Stimulated activated CD4-positive, alpha-beta T cell treated with anti-CD3 and anti-CD28 coated beads, Interleukin-1b, Interleukin-23, amount 100 ng/mL, for 4 hours (primary cell): ENCODE results near the gene FERMT2.

Experiments
- DNase-seq, 2 donors: peaks; one replicate each; pipeline ENCODE4 v3.0.0-alpha.2; 2020; ENCODE audit warnings: low read depth in 2 of 2

Gene FERMT2

GRCh38 chr14:52862632-52863333, 88.1 kb downstream of the FERMT2 start:
- DNase-seq, result no peak

DNA sequence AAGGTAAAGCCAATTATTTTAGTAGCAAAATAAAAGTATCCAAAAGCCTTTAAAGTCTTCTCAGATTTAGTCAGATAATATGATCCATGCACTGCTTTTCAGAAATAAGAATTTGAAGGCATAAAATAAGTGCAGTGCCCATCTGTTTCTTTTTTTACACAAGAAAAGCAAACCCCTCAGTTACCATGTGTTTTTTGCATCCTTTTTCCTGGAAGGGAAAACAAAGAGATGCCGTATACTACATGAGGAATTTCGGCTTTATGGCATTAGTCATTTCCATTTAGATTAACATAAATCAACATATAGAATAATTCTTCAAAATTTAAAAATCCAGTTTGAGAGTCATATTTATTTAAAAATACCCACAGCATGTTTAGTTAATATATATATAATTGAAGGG, 89.4 kb downstream of the FERMT2 start:
- no peak for DNase-seq

GRCh38 chr14:52860910-52861309, 89.9 kb downstream of the FERMT2 start:
- DNase-seq, result no peak

- DNase-seq, result no peak
Observed at GRCh38 chr14:52860209-52860608, 90.6 kb downstream of the FERMT2 start.

- no peak for DNase-seq
Observed at GRCh38 chr14:52856139-52856538, 94.7 kb downstream of the FERMT2 start.

- DNase-seq, result no peak
Observed at GRCh38 chr14:52853522-52853854, 97.4 kb downstream of the FERMT2 start.

DNA sequence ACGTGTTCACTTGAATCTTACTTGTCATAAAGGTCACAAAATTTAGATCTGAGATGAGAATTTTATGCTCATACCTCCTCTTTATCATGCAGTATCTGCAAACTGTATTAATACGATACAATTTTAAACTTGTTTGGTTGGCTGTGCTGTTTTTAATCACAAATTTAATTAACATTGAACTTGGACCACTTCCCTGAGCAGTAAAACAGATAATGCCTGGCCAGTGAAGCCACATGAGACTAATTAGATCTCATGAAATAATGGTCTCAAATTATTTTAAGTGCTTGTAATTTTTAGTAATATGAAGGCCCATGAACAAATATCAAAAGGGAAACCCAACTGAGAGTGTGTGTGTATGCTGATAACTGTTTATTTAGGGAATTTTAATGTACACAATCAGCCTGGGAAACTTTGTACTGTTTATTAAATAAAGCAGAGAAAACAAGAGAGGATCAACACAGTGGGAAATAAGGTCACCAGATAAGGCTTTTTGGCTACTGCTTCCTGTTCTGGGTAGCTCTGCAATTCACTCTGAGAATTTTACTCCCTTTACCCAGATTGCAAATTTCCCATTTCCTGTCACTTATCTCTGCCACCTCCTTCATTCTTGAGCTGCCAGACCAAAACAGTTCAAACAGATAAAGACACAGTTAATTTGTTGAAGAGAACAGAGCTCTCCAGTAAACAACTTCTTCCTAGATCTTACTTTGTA, 97.9 kb downstream of the FERMT2 start:
- DNase-seq, result no peak

- no peak for DNase-seq
Observed at GRCh38 chr14:52850451-52850909, 100.4 kb downstream of the FERMT2 start.

DNA sequence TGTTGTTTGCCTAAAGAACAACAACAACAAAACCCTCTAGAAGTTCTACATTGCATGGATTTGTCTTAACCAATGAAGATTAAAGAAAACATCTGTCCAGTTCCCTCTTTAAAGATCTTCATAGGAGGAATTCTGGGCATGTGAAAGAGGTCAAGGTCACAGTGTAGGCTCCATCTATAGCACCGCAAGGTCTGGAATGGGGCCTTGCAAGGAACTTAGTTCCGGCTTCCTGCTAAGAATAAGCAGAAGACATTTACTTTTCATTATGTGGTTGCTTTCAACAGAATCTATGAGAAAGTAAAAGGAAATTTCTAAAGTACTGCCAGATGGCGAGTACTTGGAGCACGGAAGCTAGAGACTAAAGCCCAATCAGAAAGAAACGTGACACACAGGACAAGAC, 102.2 kb downstream of the FERMT2 start:
- no peak for DNase-seq

GRCh38 chr14:52846591-52846990, 104.3 kb downstream of the FERMT2 start:
- no peak for DNase-seq

GRCh38 chr14:52845081-52845480, 105.8 kb downstream of the FERMT2 start:
- DNase-seq, result no peak

GRCh38 chr14:52844262-52845060, 106.4 kb downstream of the FERMT2 start:
- no peak for DNase-seq

- no peak for DNase-seq
Observed at GRCh38 chr14:52840877-52841276, 110.0 kb downstream of the FERMT2 start.

- DNase-seq, result no peak
Observed at GRCh38 chr14:52837451-52837850, 113.4 kb downstream of the FERMT2 start.

GRCh38 chr14:52836063-52836462, 114.8 kb downstream of the FERMT2 start:
- DNase-seq, result no peak

DNA sequence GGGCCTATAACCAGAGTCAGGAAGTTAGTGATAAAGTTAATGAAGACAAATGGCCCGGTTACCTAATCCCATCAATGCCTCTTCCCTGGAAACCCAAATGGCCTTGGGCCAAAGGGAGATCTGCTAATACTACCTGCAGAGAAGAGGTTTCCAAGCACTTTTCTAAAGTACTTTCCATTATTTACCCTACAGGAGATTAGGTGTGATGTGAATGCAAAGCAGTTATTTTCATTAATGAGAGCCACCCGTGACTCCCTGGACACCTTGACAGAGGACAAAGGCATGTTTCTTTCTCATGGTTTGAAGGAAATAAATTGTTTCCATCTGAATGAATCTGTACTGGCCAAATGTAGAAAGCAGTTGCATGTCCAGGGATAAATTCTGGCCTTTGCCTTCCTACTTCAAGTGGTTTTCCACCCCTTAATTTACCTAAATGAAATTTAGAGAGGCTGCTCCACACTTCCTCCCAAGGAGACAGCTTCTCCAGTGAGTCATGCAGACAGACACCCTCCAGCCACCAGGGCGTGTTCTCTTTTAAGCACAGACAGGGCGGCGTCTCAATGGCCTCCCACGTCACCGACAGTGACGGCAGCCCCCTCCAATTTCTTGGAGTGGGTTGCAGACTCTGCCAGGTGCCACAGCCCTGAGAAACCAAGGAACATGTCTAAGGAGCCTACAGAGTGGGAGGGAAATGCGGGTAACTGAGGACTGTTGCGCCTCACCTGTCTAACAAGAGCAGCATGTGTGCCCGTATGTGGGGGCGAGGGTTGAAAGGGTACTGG, 115.5 kb downstream of the FERMT2 start:
- DNase-seq, result no peak

GRCh38 chr14:52834440-52834842, 116.4 kb downstream of the FERMT2 start:
- DNase-seq, result no peak

DNA sequence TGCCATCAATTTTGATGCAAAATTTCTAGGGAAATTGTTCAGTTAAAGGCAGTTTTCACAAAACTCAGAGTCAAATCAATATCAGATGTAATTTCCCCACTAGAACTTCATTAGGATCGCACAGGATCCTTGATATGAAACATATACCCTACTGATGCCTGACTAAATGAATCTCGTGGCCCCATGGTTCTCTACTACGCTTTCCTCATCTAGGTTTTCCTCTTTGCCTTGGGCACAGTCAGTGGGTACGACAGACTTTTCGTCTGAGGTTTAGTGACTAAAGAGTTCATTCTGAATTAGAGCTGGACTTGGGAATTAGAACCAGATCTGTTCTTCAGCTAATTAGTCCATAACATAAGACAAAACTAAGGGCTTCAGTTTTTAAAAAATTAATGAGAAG, 117.0 kb downstream of the FERMT2 start:
- no peak for DNase-seq

DNA sequence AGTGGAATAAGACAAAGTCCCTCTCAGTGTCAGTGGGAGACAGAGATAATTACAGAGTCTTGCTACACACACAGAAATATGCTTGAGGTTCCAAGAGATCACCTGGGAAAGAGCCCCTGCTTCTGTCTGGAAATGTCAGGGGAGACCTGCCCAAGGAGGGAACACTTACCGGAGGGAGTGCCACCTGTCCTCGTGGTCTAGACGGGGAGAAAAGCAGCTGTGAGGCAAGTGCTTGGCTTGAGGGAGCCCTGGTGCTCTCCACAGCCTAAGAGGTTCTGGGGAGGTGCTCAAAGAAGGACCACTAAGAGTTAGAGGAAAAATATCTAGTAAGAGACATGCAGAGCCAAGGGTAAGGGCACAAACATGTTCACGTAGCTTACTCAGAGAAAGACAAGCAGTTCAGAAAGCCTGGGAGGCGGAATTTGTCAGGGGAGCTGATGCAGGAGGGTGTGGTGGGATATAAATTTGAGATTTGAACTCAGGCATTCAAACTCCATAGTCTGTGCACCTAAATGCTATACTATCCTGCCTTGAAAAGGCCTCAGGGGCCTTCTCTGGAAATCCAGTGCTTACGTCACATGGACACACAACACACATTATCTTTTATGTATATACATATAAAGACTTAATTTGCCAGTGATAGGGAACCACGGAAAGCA, 121.2 kb downstream of the FERMT2 start:
- no peak for DNase-seq

DNA sequence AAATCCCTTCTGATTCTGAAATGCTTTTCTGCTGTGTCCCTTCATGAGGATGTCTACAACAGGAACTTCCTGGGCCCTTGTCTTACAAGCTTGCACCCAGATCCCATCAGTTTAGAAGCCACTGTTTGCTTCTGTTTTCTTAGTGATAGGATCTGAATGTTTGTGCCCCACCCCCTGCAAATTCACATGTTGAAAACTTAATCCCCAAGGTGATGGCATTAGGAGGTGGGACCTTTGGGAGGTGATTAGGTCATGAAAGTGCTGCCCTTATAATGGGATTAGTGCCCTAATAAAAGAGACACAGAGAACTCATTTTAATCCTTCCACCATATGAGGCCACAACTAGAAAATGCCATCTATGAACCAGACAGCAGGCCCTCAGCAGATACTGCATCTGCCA, 123.4 kb downstream of the FERMT2 start:
- DNase-seq, result no peak

DNA sequence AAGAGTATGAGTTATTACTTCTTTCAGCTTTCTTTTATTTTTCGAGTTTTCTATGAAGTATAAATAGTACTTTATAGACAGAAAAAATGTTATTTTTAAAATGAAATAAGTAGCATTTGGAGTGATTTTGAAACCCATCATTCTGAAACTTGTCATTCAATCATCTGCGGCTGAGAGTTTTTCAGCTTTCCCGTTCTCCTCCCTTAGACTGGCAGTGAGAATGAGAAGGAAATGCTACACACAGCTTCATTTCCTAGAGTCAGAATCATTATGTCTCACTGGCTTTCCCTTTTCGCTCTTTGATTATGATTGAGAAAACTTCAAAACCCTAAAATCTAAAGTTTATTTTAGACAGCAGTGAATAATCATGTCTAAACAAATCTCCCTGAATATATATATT, 125.8 kb downstream of the FERMT2 start:
- no peak for DNase-seq
